CD14-positive monocyte (primary cell): ENCODE data around the gene STXBP6. TPM values are rescaled to one million over a fixed set of nuclear protein-coding genes. Genes with fewer than 3 reads are reported as not detected.
"Not testable (repeated sequence)": the region's sequence is repeated elsewhere in the genome, so short reads cannot be mapped to it uniquely, and the experiment has no call there.

Experiments used
- DNase-seq, 3 donors: peaks; one replicate each; pipeline ENCODE4 v3.0.0-alpha.2; 2011 to 2022
- H2AFZ ChIP-seq: 2 replicates; pipeline ENCODE4 v1.6.0; 2012; ENCODE audit warnings: mild to moderate bottlenecking, low read depth, low read length, inconsistent platforms; ENCODE audit not compliant: insufficient read depth, poor library complexity, severe bottlenecking
- H3K27ac ChIP-seq, 2 donors: 1 replicate in 1 of 2; 2 replicates in 1 of 2; pipeline ENCODE4 v1.5.1; 2012 to 2013; ENCODE audit warnings: low read length in 2 of 2, control low read depth in 1 of 2, inconsistent platforms in 1 of 2, low read depth in 1 of 2, mild to moderate bottlenecking in 1 of 2
- H3K27me3 ChIP-seq, 2 donors: one replicate each; pipeline versions ENCODE4 v1.6.0 to v1.6.1; 2011 to 2013; ENCODE audit warnings: low read length in 2 of 2; ENCODE audit not compliant: control insufficient read depth in 2 of 2, insufficient read depth in 2 of 2
- H3K36me3 ChIP-seq, 2 donors: replicated peaks in 1 of 2; 1 replicate in 1 of 2; 2 replicates in 1 of 2; pipeline versions ENCODE4 v1.5.1 to v1.6.1; 2012 to 2013; ENCODE audit warnings: low read length in 2 of 2, control low read depth in 1 of 2, inconsistent platforms in 1 of 2, mild to moderate bottlenecking in 1 of 2; ENCODE audit not compliant: insufficient read depth in 2 of 2, control insufficient read depth in 1 of 2
- H3K4me1 ChIP-seq, 2 donors: 1 replicate in 1 of 2; 2 replicates in 1 of 2; pipeline versions ENCODE4 v1.5.1 to v1.6.1; 2012 to 2013; ENCODE audit warnings: low read length in 2 of 2, control low read depth in 1 of 2, inconsistent platforms in 1 of 2, mild to moderate bottlenecking in 1 of 2, moderate library complexity in 1 of 2; ENCODE audit not compliant: insufficient read depth in 2 of 2, control insufficient read depth in 1 of 2
- H3K4me2 ChIP-seq: replicated peaks from 2 replicates; pipeline ENCODE3; 2012; ENCODE audit warnings: low read length, moderate library complexity, mild to moderate bottlenecking; ENCODE audit not compliant: poor library complexity, severe bottlenecking; ENCODE audit errors: extremely low read depth
- H3K4me3 ChIP-seq, 3 experiments: fragments of 200-600 bp in 1 of 3; sonication (generic) in 1 of 3; replicated peaks in 1 of 3; 1 replicate in 2 of 3; 2 replicates in 1 of 3; pipeline ENCODE4 v1.5.1; 2011 to 2013; ENCODE audit warnings: low read length in 3 of 3, mild to moderate bottlenecking in 3 of 3, control low read depth in 2 of 3, low read depth in 2 of 3, inconsistent platforms in 1 of 3, moderate library complexity in 1 of 3
- H3K79me2 ChIP-seq: 2 replicates; pipeline ENCODE4 v1.6.0; 2012; ENCODE audit warnings: mild to moderate bottlenecking, control low read depth, inconsistent platforms, low read length, moderate library complexity; ENCODE audit not compliant: insufficient read depth
- H3K9ac ChIP-seq: 2 replicates; pipeline ENCODE4 v1.6.0; 2017; ENCODE audit warnings: low read length, mild to moderate bottlenecking; ENCODE audit not compliant: insufficient read depth, poor library complexity, severe bottlenecking
- H3K9me3 ChIP-seq, 2 donors: replicated peaks in 1 of 2; 1 replicate in 1 of 2; 2 replicates in 1 of 2; pipeline versions ENCODE4 v1.5.1 to v1.6.1; 2012 to 2013; ENCODE audit warnings: low read length in 2 of 2, control low read depth in 1 of 2; ENCODE audit not compliant: control insufficient read depth in 1 of 2, insufficient read depth in 1 of 2
- H4K20me1 ChIP-seq: 2 replicates; pipeline ENCODE4 v1.6.0; 2012; ENCODE audit warnings: mild to moderate bottlenecking, low read length, control low read depth, moderate library complexity; ENCODE audit not compliant: insufficient read depth
- H3K27ac Mint-ChIP-seq, 7 donors: one replicate each; pipeline ENCODE4 v1.8.0; 2020; ENCODE audit warnings: mild to moderate bottlenecking in 7 of 7, mixed read lengths in 7 of 7, moderate library complexity in 6 of 7, inconsistent platforms in 2 of 7
- H3K27me3 Mint-ChIP-seq, 3 donors: one replicate each; pipeline ENCODE4 v1.8.0; 2021 to 2022; ENCODE audit warnings: low read depth in 3 of 3, mild to moderate bottlenecking in 3 of 3, mixed read lengths in 3 of 3, moderate library complexity in 3 of 3, inconsistent platforms in 1 of 3
- H3K36me3 Mint-ChIP-seq, 2 donors: one replicate each; pipeline ENCODE4 v1.8.0; 2020; ENCODE audit warnings: mixed read lengths in 2 of 2, inconsistent platforms in 1 of 2, mild to moderate bottlenecking in 1 of 2
- H3K4me1 Mint-ChIP-seq: one replicate; pipeline ENCODE4 v1.8.0; 2020; ENCODE audit warnings: mild to moderate bottlenecking, mixed read lengths
- H3K4me3 Mint-ChIP-seq, 2 donors: one replicate each; pipeline ENCODE4 v1.8.0; 2020; ENCODE audit warnings: mild to moderate bottlenecking in 2 of 2, mixed read lengths in 2 of 2, moderate library complexity in 1 of 2
- H3K9me3 Mint-ChIP-seq, 7 donors: one replicate each; pipeline ENCODE4 v1.8.0; 2020 to 2022; ENCODE audit warnings: mixed read lengths in 7 of 7, mild to moderate bottlenecking in 6 of 7, moderate library complexity in 6 of 7, inconsistent platforms in 2 of 7
- WGBS: methylation state at CpG from one replicate; pipeline ENCODE4 v1.1.5; 2013; ENCODE audit warnings: missing lambda C conversion rate; ENCODE audit not compliant: insufficient coverage; 5-methylcytosine and 5-hydroxymethylcytosine counted together
- intact Hi-C, 2 donors: fragments of 100-400 bp; cut with micrococcal nuclease; formaldehyde crosslinking; loops; one replicate each; pipeline versions ENCODE4 v1.15.0 to v1.15.1; 2023
- polyA plus RNA-seq, 3 donors: library from polyadenylated mRNA; depleted of rRNA in 1 of 3; unstranded in 2 of 3; stranded (reverse) in 1 of 3; fragments of 300-500 nt in 2 of 3; fragments of >200 nt in 1 of 3; fragmentation: Illumina TruSeq in 2 of 3; gene quantifications; 1 replicate in 2 of 3; 2 replicates in 1 of 3; pipeline ENCODE4 v1.2.3, GENCODE V29; 2012 to 2021
- TF ChIP-seq, protein P1 (sequence below): fragments of 200-600 bp; IDR thresholded peaks from one replicate; pipeline ENCODE4 v1.8.0; 2022; ENCODE audit warnings: antibody characterized with exemption, mild to moderate bottlenecking

Gene STXBP6
- polyA plus RNA-seq, 3 donors = 0.05 to 0.25 (median 0.08) TPM

DNA sequence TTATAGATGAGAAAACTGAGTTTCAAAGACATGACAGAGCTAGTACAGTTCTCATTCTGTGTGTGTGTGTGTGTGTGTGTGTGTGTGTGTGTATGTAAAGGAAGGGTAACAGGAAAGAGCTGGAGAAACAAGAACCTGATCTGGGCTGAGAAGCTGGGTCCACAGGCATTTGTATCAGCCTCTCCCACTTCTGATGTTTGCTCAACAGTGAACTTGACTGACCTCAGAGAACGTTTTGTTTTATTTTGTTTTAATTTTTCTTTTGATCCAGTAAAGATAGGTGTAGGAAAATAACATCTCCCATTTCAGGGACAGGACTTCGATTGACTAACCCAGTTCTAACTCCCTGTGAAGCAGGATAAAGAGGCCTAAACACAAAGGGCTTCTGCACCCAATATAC, 85.4 kb downstream of the STXBP6 start:
- Mint-ChIP-seq H3K9me3 (no peaks in the 10 kb centered on the region), H3K4me3 (no peak overlapping the region), H3K36me3 (no peaks in the 10 kb centered on the region), H3K27ac (no peak overlapping the region), H3K27me3 (peaks cover 0 to 3% (median 0%) of the 10 kb centered on the region in 3 donors), H3K4me1 (no peaks in the 10 kb centered on the region)
- Histone ChIP-seq H3K27ac (no peak overlapping the region), H2AFZ (no peak overlapping the region), H3K4me2 (no peak overlapping the region), H3K4me3 (no peak overlapping the region), H3K4me1 (no peaks in the 10 kb centered on the region), H3K9me3 (no peaks in the 10 kb centered on the region), H3K79me2 (no peaks in the 10 kb centered on the region), H4K20me1 (no peaks in the 10 kb centered on the region), H3K9ac (no peak overlapping the region), H3K36me3 (no peaks in the 10 kb centered on the region), H3K27me3 (no peaks in the 10 kb centered on the region)
- intact Hi-C loops = no loop called here
- WGBS = no CpG with 5 or more reads among the region's 2 CpGs
- DNase-seq = no peak
- TF ChIP-seq, protein P1, sequence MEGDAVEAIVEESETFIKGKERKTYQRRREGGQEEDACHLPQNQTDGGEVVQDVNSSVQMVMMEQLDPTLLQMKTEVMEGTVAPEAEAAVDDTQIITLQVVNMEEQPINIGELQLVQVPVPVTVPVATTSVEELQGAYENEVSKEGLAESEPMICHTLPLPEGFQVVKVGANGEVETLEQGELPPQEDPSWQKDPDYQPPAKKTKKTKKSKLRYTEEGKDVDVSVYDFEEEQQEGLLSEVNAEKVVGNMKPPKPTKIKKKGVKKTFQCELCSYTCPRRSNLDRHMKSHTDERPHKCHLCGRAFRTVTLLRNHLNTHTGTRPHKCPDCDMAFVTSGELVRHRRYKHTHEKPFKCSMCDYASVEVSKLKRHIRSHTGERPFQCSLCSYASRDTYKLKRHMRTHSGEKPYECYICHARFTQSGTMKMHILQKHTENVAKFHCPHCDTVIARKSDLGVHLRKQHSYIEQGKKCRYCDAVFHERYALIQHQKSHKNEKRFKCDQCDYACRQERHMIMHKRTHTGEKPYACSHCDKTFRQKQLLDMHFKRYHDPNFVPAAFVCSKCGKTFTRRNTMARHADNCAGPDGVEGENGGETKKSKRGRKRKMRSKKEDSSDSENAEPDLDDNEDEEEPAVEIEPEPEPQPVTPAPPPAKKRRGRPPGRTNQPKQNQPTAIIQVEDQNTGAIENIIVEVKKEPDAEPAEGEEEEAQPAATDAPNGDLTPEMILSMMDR = no peak

DNA sequence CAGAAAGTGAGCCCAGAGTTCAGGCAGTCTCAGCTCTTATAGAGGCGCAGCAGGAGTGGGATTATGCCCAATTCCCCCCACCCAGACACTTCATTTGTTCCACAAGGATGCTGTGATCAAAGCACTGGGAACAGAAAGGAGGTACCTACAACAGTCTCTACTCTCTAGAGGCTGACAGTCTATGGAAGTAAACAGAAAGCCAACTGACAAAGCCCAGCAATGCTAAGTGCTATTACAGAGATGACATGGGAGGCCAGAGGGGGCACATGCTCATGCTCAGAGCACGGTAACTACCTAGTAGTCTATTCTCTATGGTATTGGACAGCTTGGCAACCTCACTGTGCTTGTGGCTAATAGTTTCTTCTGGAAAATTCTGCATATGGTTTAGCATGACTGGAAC, 85.9 kb downstream of the STXBP6 start:
- TF ChIP-seq, protein P1 = no peak
- H3K9me3 Mint-ChIP-seq = no peaks in the 10 kb centered on the region
- Histone ChIP-seq H3K4me3 (no peak overlapping the region), H3K79me2 (no peaks in the 10 kb centered on the region), H3K4me1 (no peaks in the 10 kb centered on the region), H3K27me3 (no peaks in the 10 kb centered on the region), H2AFZ (no peak overlapping the region), H3K36me3 (no peaks in the 10 kb centered on the region), H3K9ac (no peak overlapping the region), H3K9me3 (no peaks in the 10 kb centered on the region), H3K27ac (no peak overlapping the region), H3K4me2 (no peak overlapping the region), H4K20me1 (no peaks in the 10 kb centered on the region)
- H3K27me3 Mint-ChIP-seq = peaks cover 0 to 3% (median 0%) of the 10 kb centered on the region in 3 donors
- H3K4me3 Mint-ChIP-seq = no peak overlapping the region
- 80% methylated on average over 1 of the region's 2 CpGs for WGBS
- no peaks in the 10 kb centered on the region for H3K4me1 Mint-ChIP-seq
- no peak overlapping the region for H3K27ac Mint-ChIP-seq
- no peaks in the 10 kb centered on the region for H3K36me3 Mint-ChIP-seq
- no peak for DNase-seq
- intact Hi-C loops = no loop called here

DNA sequence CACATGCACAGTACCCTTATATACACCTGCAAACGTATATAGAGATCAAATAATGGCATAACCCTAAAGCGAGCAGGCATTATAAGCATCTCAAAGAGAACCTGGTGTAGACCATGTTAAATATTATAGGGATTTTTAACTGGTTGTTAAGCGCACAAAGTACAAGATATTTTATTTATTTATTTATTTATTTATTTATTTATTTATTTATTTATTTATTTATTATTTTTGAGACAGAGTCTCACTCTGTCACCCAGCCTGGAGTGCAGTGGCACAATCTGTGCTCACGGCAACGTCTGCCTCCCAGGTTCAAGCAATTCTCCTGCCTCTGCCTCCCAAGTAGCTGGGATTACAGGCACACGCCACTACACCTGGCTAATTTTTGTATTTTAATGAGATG, 87.8 kb downstream of the STXBP6 start:
- H3K27me3 ChIP-seq, H3K4me1 ChIP-seq, H3K4me2 ChIP-seq, H3K27me3 Mint-ChIP-seq, H3K9me3 ChIP-seq, H3K27ac Mint-ChIP-seq, H3K4me3 ChIP-seq, H3K9ac ChIP-seq, H3K4me1 Mint-ChIP-seq, H4K20me1 ChIP-seq, H3K36me3 ChIP-seq, H3K79me2 ChIP-seq, intact Hi-C loops, H3K4me3 Mint-ChIP-seq, DNase-seq, H2AFZ ChIP-seq, H3K36me3 Mint-ChIP-seq, H3K27ac ChIP-seq, H3K9me3 Mint-ChIP-seq: not testable (repeated sequence)
- WGBS = no CpG with 5 or more reads among the region's 6 CpGs
